SK-N-SH treated with all-trans-retinoic acid at 6 μM for 48 hours (cell line): ENCODE measurements around the gene ZNF451.
A peak's percentile ranks its signal among the peaks of the same experiment; 100 is the strongest.

Experiments used
- ATAC-seq: fragments of 200-7000 bp; cut with Tn5 transposase; 3 replicates; pipeline ENCODE4 v1.9.1; 2020; ENCODE audit warnings: mild to moderate bottlenecking, moderate library complexity
- ARNTL ChIP-seq: fragments of 450-650 bp; formaldehyde crosslinking; IDR thresholded peaks from 2 replicates; pipeline ENCODE4 v1.5.0; 2020; ENCODE audit warnings: low read depth, mild to moderate bottlenecking, moderate library complexity, borderline replicate concordance
- BACH2 ChIP-seq: fragments of 250-450 bp; sonication (Bioruptor Pico); IDR thresholded peaks from 2 replicates; pipeline ENCODE4 v1.9.0; 2021; ENCODE audit warnings: mild to moderate bottlenecking, borderline replicate concordance
- CSDC2 ChIP-seq: fragments of 250-450 bp; sonication (Bioruptor Pico); IDR thresholded peaks from 2 replicates; pipeline ENCODE4 v1.5.0; 2020; ENCODE audit warnings: mild to moderate bottlenecking, moderate library complexity
- CSRNP3 ChIP-seq: fragments of 250-450 bp; sonication (Bioruptor Pico); IDR thresholded peaks from 2 replicates; pipeline ENCODE4 v1.5.1; 2021; ENCODE audit warnings: mild to moderate bottlenecking, moderate library complexity
- ESRRG ChIP-seq: fragments of 250-450 bp; sonication (Bioruptor Pico); IDR thresholded peaks from 2 replicates; pipeline ENCODE4 v1.6.1; 2021; ENCODE audit warnings: mild to moderate bottlenecking
- OSR1 ChIP-seq: fragments of 250-450 bp; sonication (Bioruptor Pico); IDR thresholded peaks from 2 replicates; pipeline ENCODE4 v1.8.0; 2022; ENCODE audit warnings: moderate library complexity, mild to moderate bottlenecking, inconsistent platforms
- PATZ1 ChIP-seq: fragments of 250-450 bp; sonication (Bioruptor Pico); IDR thresholded peaks from 2 replicates; pipeline ENCODE4 v1.8.0; 2020; ENCODE audit warnings: mild to moderate bottlenecking, moderate library complexity, borderline replicate concordance
- RARB ChIP-seq: fragments of 250-450 bp; sonication (Bioruptor Pico); IDR thresholded peaks from 2 replicates; pipeline ENCODE4 v1.8.0; 2021; ENCODE audit warnings: mild to moderate bottlenecking, moderate library complexity
- SNAI2 ChIP-seq: fragments of 250-450 bp; sonication (Bioruptor Pico); IDR thresholded peaks from 2 replicates; pipeline ENCODE4 v1.5.0; 2020; ENCODE audit warnings: mild to moderate bottlenecking, moderate library complexity
- TCF4 ChIP-seq: fragments of 250-450 bp; sonication (Bioruptor Pico); IDR thresholded peaks from 2 replicates; pipeline ENCODE4 v1.8.0; 2021; ENCODE audit warnings: mild to moderate bottlenecking, moderate library complexity, borderline replicate concordance
- TSHZ2 ChIP-seq: fragments of 250-450 bp; sonication (Bioruptor Pico); IDR thresholded peaks from 2 replicates; pipeline ENCODE4 v1.5.0; 2020; ENCODE audit warnings: mild to moderate bottlenecking, moderate library complexity
- ZC3H10 ChIP-seq: fragments of 250-450 bp; sonication (Bioruptor Pico); IDR thresholded peaks from 2 replicates; pipeline ENCODE4 v1.5.1; 2021; ENCODE audit warnings: mild to moderate bottlenecking, moderate library complexity
- ZFP3 ChIP-seq: fragments of 250-450 bp; sonication (Bioruptor Pico); IDR thresholded peaks from 2 replicates; pipeline ENCODE4 v1.5.0; 2020; ENCODE audit warnings: mild to moderate bottlenecking, moderate library complexity
- ZFP30 ChIP-seq: fragments of 450-650 bp; formaldehyde crosslinking; IDR thresholded peaks from 2 replicates; pipeline ENCODE4 v1.5.0; 2022; ENCODE audit warnings: mild to moderate bottlenecking, moderate library complexity
- ZNF565 ChIP-seq: fragments of 450-650 bp; formaldehyde crosslinking; conservative IDR thresholded peaks from 2 replicates; pipeline ENCODE4 v1.5.0; 2020; ENCODE audit warnings: low read depth, mild to moderate bottlenecking, moderate library complexity
- ZNF70 ChIP-seq: fragments of 450-650 bp; formaldehyde crosslinking; IDR thresholded peaks from 2 replicates; pipeline ENCODE4 v1.5.0; 2020; ENCODE audit warnings: mild to moderate bottlenecking, moderate library complexity
- ZNF8 ChIP-seq: fragments of 450-650 bp; formaldehyde crosslinking; IDR thresholded peaks from 2 replicates; pipeline ENCODE4 v1.5.0; 2020; ENCODE audit warnings: mild to moderate bottlenecking, moderate library complexity
- TF ChIP-seq, protein P1 (sequence below): fragments of 250-450 bp; sonication (Bioruptor Pico); IDR thresholded peaks from 2 replicates; pipeline ENCODE4 v1.8.0; 2021; ENCODE audit warnings: low read depth, mild to moderate bottlenecking, moderate library complexity, borderline replicate concordance

Gene ZNF451

DNA sequence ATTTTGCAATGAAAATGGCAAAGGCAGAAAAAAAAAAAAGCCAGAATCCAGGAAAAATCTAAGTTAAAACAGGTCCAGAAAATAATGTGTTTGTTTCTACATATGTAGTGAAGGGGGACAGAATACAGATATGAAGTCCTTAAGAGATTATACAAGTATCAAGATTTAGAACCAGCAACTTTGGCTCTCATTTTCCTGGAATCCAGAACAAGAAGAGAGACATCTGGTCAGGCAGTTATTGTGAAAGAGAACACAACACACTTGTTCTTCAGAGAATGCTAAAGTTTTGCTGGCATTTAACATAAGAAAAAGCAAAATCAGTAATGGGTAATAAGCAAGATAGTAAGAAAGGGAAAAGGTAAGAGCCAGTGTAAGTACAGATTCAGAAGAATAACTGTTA is 103.2 kb downstream of the ZNF451 start:
- TF ChIP-seq ZFP30 (CRISPR knock-in tag) (no peak), SNAI2 (no peak), ZNF565 (CRISPR knock-in tag) (no peak), ESRRG (no peak)
- ATAC-seq: no peak

- no peak for ATAC-seq
- TF ChIP-seq ARNTL (CRISPR knock-in tag) (no peak), RARB (no peak)
Measured at GRCh38 chr6:57195457-57195856, 105.5 kb downstream of the ZNF451 start.

GRCh38 chr6:57198926-57199636 is 109.1 kb downstream of the ZNF451 start:
- TF ChIP-seq PATZ1 (CRISPR knock-in tag): no peak
- no peak for TF ChIP-seq SNAI2
- peak; percentile 28; the same call in 2 of the 3 replicates for ATAC-seq

- TF ChIP-seq BACH2 (no peak), CSRNP3 (CRISPR knock-in tag) (no peak), PATZ1 (CRISPR knock-in tag) (no peak), ZFP30 (CRISPR knock-in tag) (no peak), OSR1 (no peak), ZNF70 (no peak), ZNF8 (CRISPR knock-in tag) (no peak), RARB (no peak), ESRRG (no peak), CSDC2 (CRISPR knock-in tag) (no peak), TSHZ2 (CRISPR knock-in tag) (no peak)
- TF ChIP-seq, protein P1, sequence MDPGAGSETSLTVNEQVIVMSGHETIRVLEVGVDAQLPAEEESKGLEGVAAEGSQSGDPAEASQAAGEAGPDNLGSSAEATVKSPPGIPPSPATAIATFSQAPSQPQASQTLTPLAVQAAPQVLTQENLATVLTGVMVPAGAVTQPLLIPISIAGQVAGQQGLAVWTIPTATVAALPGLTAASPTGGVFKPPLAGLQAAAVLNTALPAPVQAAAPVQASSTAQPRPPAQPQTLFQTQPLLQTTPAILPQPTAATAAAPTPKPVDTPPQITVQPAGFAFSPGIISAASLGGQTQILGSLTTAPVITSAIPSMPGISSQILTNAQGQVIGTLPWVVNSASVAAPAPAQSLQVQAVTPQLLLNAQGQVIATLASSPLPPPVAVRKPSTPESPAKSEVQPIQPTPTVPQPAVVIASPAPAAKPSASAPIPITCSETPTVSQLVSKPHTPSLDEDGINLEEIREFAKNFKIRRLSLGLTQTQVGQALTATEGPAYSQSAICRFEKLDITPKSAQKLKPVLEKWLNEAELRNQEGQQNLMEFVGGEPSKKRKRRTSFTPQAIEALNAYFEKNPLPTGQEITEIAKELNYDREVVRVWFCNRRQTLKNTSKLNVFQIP (CRISPR knock-in tag): no peak
- no peak for ATAC-seq
Measured at GRCh38 chr6:57201718-57202117, 111.7 kb downstream of the ZNF451 start.

GRCh38 chr6:57205550-57206328 is 115.8 kb downstream of the ZNF451 start:
- no peak for ATAC-seq
- TF ChIP-seq PATZ1 (CRISPR knock-in tag) (no peak), ZFP3 (CRISPR knock-in tag) (no peak), CSDC2 (CRISPR knock-in tag) (no peak), CSRNP3 (CRISPR knock-in tag) (no peak), ZC3H10 (CRISPR knock-in tag) (no peak), TCF4 (CRISPR knock-in tag) (no peak), ZNF8 (CRISPR knock-in tag) (no peak), ESRRG (no peak), RARB (no peak)
